ENCODE results near the gene TRPV5. TPM values are rescaled to one million over a fixed set of nuclear protein-coding genes. Genes with fewer than 3 reads are reported as not detected.

The TRPV5 gene
- total and polyA plus RNA-seq, 2 donors (not counting 1 experiment from before 2014, with no cell fraction given), result not detected

DNA sequence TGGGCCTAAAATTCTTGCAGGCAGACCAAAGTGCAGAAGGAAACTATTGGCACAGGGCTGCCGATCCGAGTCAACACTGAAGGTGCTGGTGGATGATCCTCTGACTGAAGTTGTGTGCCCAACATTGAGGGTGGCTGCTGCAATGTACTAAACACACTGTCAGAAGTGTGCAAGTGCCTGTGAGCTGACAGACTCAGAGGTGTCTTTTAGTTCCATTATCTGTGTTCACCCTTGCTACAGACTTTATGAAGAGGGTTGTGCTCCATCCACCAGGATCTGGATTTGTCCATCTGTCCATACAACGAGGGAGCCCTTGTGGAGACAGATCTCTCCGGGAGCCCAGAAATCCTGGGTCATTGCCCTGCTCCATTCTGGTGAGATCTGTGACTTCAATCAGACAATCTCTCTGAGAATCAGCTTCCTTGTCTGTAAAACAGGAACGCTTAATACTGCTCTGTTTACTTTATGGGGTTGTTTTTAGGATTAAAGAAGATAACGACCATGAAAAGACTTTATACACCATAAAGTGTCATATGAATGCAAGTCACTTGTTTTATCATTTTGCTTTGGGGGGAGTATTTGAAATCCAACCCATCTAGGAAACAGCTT lies 38.5 kb downstream of the TRPV5 start:
- TF ChIP-seq, protein P1, sequence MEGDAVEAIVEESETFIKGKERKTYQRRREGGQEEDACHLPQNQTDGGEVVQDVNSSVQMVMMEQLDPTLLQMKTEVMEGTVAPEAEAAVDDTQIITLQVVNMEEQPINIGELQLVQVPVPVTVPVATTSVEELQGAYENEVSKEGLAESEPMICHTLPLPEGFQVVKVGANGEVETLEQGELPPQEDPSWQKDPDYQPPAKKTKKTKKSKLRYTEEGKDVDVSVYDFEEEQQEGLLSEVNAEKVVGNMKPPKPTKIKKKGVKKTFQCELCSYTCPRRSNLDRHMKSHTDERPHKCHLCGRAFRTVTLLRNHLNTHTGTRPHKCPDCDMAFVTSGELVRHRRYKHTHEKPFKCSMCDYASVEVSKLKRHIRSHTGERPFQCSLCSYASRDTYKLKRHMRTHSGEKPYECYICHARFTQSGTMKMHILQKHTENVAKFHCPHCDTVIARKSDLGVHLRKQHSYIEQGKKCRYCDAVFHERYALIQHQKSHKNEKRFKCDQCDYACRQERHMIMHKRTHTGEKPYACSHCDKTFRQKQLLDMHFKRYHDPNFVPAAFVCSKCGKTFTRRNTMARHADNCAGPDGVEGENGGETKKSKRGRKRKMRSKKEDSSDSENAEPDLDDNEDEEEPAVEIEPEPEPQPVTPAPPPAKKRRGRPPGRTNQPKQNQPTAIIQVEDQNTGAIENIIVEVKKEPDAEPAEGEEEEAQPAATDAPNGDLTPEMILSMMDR (conservative IDR thresholded peaks at IDR 0.05 in 1 of 2, IDR thresholded peaks at IDR 0.05 in 1 of 2; ENCODE audit: low read depth in 1 of 2, low read length in 2 of 2), result no peak
- TF ChIP-seq EZH2 (IDR thresholded peaks at IDR 0.05; ENCODE audit: low read length, missing control alignments), result no peak
- H3K27me3 ChIP-seq (ENCODE audit: control insufficient read depth, insufficient read depth, low read length), result no peaks in the 10 kb centered on the region
- H3K4me1 ChIP-seq (ENCODE audit: control insufficient read depth, extremely low read depth, insufficient read depth, low read length), result no peaks in the 10 kb centered on the region
- H3K9ac ChIP-seq (ENCODE audit: insufficient read depth, low read length), result no peak overlapping the region
- no peaks in the 10 kb centered on the region for H3K36me3 ChIP-seq (ENCODE audit: control insufficient read depth, insufficient read depth, low read length)
- no peak overlapping the region for H2AFZ ChIP-seq (ENCODE audit: low read length)
- no peaks in the 10 kb centered on the region for H4K20me1 ChIP-seq (ENCODE audit: control insufficient read depth, extremely low read depth, insufficient read depth, low read length)
- H3K9me3 ChIP-seq (ENCODE audit: control insufficient read depth, insufficient read depth, low read depth, low read length), result no peaks in the 10 kb centered on the region
- no peak overlapping the region for H3K4me2 ChIP-seq (ENCODE audit: extremely low read depth, insufficient read depth, low read length)
- H3K4me3 ChIP-seq (replicated peaks in 1 of 4; ENCODE audit: control extremely low read depth in 1 of 4, insufficient read depth in 1 of 4, low read depth in 3 of 4, low read length in 4 of 4), result no peak overlapping the region
- H3K27ac ChIP-seq (ENCODE audit: insufficient read depth, low read length), result no peak overlapping the region
- H3K79me2 ChIP-seq (ENCODE audit: control insufficient read depth, insufficient read depth, low read length), result no peaks in the 10 kb centered on the region
- DNase-seq (ENCODE audit: low read depth in 2 of 2), result no peak

GRCh38 chr7:142894112-142894984 lies 39.2 kb downstream of the TRPV5 start:
- Histone ChIP-seq H3K4me3 (replicated peaks in 1 of 4; ENCODE audit: control extremely low read depth in 1 of 4, insufficient read depth in 1 of 4, low read depth in 3 of 4, low read length in 4 of 4) (no peak overlapping the region), H3K4me1 (ENCODE audit: control insufficient read depth, extremely low read depth, insufficient read depth, low read length) (no peaks in the 10 kb centered on the region), H2AFZ (ENCODE audit: low read length) (no peak overlapping the region), H3K27me3 (ENCODE audit: control insufficient read depth, insufficient read depth, low read length) (no peaks in the 10 kb centered on the region), H3K9me3 (ENCODE audit: control insufficient read depth, insufficient read depth, low read depth, low read length) (no peaks in the 10 kb centered on the region), H3K9ac (ENCODE audit: insufficient read depth, low read length) (no peak overlapping the region), H3K27ac (ENCODE audit: insufficient read depth, low read length) (no peak overlapping the region), H3K79me2 (ENCODE audit: control insufficient read depth, insufficient read depth, low read length) (no peaks in the 10 kb centered on the region), H4K20me1 (ENCODE audit: control insufficient read depth, extremely low read depth, insufficient read depth, low read length) (no peaks in the 10 kb centered on the region), H3K4me2 (ENCODE audit: extremely low read depth, insufficient read depth, low read length) (no peak overlapping the region), H3K36me3 (ENCODE audit: control insufficient read depth, insufficient read depth, low read length) (no peaks in the 10 kb centered on the region)
- TF ChIP-seq, protein P1 (conservative IDR thresholded peaks at IDR 0.05 in 1 of 2, IDR thresholded peaks at IDR 0.05 in 1 of 2; ENCODE audit: low read depth in 1 of 2, low read length in 2 of 2), result no peak
- no peak for TF ChIP-seq EZH2 (IDR thresholded peaks at IDR 0.05; ENCODE audit: low read length, missing control alignments)
- no peak for DNase-seq (ENCODE audit: low read depth in 2 of 2)

- H3K27ac ChIP-seq (ENCODE audit: insufficient read depth, low read length), result no peak overlapping the region
- no peaks in the 10 kb centered on the region for H3K79me2 ChIP-seq (ENCODE audit: control insufficient read depth, insufficient read depth, low read length)
- no peak overlapping the region for H3K4me2 ChIP-seq (ENCODE audit: extremely low read depth, insufficient read depth, low read length)
- no peak overlapping the region for H3K4me3 ChIP-seq (replicated peaks in 1 of 4; ENCODE audit: control extremely low read depth in 1 of 4, insufficient read depth in 1 of 4, low read depth in 3 of 4, low read length in 4 of 4)
- no peak for TF ChIP-seq EZH2 (IDR thresholded peaks at IDR 0.05; ENCODE audit: low read length, missing control alignments)
- TF ChIP-seq, protein P1 (conservative IDR thresholded peaks at IDR 0.05 in 1 of 2, IDR thresholded peaks at IDR 0.05 in 1 of 2; ENCODE audit: low read depth in 1 of 2, low read length in 2 of 2), result no peak
- no peak overlapping the region for H2AFZ ChIP-seq (ENCODE audit: low read length)
- no peaks in the 10 kb centered on the region for H3K4me1 ChIP-seq (ENCODE audit: control insufficient read depth, extremely low read depth, insufficient read depth, low read length)
- no peaks in the 10 kb centered on the region for H4K20me1 ChIP-seq (ENCODE audit: control insufficient read depth, extremely low read depth, insufficient read depth, low read length)
- H3K9me3 ChIP-seq (ENCODE audit: control insufficient read depth, insufficient read depth, low read depth, low read length), result no peaks in the 10 kb centered on the region
- no peaks in the 10 kb centered on the region for H3K27me3 ChIP-seq (ENCODE audit: control insufficient read depth, insufficient read depth, low read length)
- no peak for DNase-seq (ENCODE audit: low read depth in 2 of 2)
- no peak overlapping the region for H3K9ac ChIP-seq (ENCODE audit: insufficient read depth, low read length)
- no peaks in the 10 kb centered on the region for H3K36me3 ChIP-seq (ENCODE audit: control insufficient read depth, insufficient read depth, low read length)
These were observed 40.6 kb downstream of the TRPV5 start for GRCh38 chr7:142892951-142893350.

Data from fibroblast of lung (primary cell).